GM19328 (cell line): ENCODE results near the gene GPR132.

Source experiments
- ATAC-seq: cut with Tn5 transposase; IDR thresholded peaks from one replicate; pipeline ENCODE4 v1.9.1; 2021; ENCODE audit warnings: mild to moderate bottlenecking, moderate library complexity; ENCODE audit not compliant: unreplicated experiment

Gene GPR132

GRCh38 chr14:105063056-105063455, 2.2 kb downstream of the GPR132 start:
- no peak for ATAC-seq

DNA sequence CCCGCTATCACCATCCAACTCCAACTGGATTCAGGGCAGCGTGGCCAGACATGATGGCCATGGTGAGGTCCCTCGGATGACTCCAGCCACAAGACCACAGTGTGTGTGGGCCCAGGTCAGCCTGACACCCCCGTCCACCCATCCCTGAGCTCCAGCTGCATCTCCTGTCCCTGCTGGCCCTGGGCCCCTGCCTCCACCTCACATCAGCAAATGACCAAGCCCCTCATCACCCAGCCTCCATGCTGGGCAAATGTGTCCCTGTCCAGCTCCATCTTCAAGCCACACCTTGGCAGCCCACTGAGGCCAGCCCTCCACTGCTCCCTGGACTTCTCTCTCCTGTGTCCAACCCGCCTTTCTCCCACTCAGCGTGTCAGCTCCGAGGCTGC, 3.2 kb downstream of the GPR132 start:
- ATAC-seq: no peak

- no peak for ATAC-seq
Measured at GRCh38 chr14:105061428-105062047, 3.7 kb downstream of the GPR132 start.

- ATAC-seq: no peak
Measured at GRCh38 chr14:105060751-105061427, 4.3 kb downstream of the GPR132 start.

DNA sequence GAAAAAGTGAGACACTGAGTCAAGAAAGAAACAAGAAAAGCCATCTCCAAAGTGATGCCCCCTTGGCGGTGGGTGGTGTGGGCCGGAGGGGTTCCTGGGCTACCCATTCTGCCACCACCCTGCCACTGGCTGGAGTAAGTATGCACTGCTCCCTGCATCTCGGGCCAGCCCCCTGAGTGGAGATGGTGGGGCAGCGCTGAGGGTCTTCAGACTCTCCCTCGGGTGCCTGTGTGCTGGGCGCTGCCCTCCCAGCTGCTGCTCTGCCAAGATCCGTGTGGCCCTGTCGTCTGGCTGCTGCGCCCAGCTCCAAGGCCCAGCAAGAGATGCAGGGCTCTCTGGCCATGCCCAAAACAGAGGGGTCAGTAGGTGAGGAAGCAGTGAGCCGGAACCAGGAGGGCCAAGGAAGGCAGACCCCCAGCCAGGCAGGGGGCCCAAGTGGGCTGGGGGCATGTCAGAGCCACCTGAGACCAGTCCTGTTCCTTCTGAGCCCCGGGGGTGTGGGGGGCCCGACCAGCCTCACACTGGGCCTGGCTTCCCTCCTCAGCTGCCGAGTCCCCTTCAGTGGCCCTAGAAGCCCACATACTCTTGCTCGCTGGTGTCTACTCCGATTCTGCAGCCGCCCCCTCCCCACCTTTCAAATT, 5.2 kb downstream of the GPR132 start:
- no peak for ATAC-seq

GRCh38 chr14:105059035-105059924, 6.0 kb downstream of the GPR132 start:
- ATAC-seq: no peak

- ATAC-seq: no peak
Measured at GRCh38 chr14:105058521-105059034, 6.7 kb downstream of the GPR132 start.

DNA sequence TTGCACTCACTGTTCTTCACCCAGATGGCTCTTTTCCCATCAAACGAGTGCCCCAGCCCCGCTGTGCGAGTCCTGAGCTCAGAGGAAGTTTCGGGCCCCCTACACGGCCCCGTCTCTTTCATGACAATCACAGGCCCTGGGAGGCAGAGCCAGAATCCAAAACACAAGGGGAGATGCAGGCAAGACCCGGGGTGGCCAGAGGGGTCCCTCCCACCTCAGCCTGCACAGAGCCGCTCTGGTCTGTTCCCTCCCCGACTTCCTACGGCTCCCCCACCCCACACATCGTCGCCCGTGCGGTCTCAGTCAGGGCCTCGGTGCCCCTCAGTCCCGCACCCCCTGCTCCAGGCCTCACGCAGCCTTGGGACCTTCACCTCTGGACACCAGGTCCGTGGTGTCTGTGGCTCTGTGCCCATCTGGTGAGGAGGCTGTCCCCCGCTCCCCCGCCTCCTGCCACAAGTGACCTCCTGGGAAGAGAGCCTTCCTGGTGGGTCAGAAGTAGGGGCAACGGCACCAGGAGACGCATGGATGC, 8.9 kb downstream of the GPR132 start:
- ATAC-seq: no peak

DNA sequence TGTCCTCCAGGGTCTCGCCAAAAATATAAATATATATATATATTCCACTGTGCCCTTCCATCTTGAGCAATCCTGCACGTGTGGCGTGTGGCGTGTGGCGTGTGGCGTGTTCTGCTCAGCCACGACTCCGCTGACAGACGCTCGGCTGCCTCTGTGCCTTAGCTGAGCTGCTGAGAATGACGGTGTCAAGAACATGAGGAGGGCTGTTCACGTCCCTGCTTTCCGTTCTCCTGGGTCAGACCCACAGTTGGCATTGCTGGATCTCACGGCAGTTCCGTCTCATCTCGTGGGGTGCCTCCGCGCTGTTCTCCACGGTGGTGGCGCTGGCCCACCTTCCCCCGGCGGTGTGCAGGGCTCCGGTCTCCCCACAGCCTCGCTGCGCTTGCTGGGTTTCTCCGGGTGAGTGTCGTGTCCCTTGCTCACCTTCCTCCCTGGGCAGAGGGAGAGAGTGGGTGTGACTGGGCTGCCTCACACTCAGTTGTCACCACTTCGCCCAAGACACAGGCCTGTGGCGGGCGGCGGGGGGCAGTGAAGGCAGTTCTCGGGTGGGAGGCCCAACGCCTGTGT, 9.4 kb downstream of the GPR132 start:
- no peak for ATAC-seq

DNA sequence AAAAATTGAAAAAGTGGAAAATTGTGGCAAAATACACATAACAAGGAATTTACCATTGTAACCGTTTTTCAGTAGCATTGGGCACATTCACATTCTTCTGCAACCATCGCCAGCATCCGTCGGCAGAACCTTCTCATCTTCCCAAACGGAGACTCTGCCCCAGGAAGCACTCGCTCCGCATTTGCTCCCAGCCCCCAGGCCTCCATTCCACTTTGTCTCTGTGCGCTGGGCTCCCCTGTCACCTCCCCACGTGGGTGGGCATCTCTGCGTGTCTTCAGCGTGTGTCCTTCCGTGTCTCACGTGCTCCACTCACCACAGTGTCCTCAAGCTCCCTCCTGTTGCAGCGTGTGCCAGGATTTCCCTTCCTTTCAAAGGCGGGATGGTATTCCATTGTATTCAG, 9.9 kb downstream of the GPR132 start:
- ATAC-seq: no peak

DNA sequence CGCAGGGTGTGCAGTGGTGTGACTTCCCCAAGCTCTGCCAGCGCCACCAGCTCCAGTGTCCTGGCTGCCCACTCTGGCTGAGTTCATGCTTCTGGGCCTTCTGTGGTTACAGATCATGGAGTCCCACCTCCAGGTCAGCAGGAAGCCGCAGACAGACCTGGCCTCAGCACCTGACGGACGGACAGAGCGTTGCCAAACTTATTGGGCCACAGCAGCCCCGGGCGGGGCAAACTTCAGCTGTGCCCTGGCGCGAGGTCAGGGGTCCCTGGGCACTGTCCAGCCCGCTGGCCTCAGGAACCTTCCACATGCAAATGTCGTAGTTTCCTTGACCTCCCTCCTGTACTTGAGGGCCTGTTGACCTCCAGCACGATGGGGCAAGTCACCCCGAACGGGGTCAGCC, 11.2 kb downstream of the GPR132 start:
- no peak for ATAC-seq

GRCh38 chr14:105053421-105053820, 11.8 kb downstream of the GPR132 start:
- ATAC-seq: no peak

DNA sequence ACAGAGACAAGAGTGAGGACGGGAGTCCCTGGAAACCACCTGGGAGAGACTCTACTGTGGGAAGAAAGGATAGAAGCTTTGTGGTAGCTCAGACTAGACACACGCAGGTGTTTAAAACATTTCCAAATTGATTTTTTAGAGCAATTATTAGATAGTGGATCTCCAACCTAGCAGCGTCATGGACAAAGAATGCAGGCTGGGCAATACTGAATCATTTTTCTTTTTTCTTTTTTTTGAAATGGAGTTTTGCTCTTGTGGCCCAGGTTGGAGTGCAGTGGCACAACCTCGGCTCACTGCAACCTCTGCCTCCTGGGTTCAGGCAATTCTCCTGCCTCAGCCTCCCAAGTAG, 13.1 kb downstream of the GPR132 start:
- no peak for ATAC-seq

DNA sequence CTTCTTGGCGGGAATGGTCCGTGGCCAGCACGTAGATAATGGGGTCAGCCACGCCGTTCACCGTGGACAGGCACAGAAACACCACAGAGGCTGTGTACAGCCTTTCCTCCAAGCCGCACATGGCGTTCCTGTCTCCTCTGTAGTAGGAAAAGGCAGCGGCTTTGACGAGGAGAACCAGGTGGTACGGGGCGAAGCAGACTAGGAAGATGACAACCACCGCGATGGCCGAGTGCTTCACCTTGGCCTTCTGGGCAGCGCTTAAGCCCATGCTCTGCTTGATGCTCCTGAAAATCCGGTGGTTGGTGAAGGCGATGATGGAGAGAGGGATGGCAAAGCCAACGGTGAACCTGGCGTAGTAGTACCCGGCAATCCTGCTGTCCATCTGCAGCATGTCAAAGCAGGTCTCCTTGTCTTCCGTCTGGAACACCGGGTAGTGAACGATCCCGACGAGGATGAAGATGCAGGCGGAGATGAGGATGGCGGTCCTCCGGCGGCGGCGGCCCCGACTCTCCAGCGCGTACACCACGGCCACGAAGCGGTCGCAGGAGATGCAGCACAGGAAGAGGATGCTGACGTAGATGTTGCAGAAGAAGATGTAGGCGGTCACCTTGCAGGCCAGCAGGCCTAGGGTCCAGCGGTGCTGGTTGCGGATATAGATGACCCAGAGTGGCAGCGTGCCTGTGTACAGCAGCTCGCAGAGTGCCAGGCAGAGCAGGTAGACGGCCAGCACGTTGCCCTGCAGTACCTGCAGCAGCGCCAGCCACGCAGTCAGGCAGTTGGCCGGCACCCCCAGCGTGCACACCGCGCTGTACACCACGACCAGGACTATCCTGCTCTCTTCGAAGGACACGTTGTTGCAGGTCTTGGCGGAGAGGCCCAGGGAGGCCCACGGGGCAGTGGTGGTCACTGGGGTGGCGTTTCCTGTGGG, 13.8 kb downstream of the GPR132 start:
- no peak for ATAC-seq

- no peak for ATAC-seq
Measured at GRCh38 chr14:105050551-105050897, 14.7 kb downstream of the GPR132 start.

DNA sequence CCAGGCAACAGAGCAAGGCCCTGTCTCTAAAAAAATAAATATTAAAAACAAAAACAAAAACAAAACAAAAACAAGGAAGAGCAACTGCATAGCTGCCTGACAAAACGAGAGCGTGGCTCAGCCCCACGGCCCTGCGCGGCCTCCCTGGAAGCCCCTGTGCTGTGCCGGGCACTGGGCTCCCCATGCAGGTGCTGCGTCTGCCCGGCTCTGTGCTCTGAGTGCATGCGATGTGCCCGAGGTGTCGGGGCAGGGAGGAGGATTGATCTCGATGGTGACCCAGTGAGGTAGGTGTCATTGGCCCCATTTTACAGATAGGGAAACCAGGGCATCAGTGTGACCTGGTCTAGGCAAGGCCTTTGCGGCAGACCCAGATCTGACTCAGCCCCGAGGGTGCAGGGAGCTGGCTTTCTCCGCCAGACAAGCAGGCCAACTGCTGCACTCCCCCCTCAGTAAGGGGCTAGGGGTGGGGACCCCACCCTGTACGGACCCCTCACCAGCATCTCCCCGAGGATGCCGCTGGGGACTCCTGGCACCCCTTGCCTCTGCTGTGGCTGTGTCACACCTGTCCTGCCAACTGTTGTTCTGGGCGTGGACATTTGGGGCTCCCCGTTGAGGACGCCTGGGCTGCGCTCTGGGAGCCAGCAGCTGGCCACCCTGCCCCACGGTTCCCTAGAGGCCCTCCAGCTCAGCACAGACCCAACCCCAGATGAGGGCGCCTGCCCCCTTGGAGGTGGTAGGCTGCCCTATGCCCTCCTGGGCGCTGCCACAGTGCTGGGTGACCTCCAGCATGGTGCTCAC, 15.3 kb downstream of the GPR132 start:
- ATAC-seq: no peak

GRCh38 chr14:105047283-105048016, 17.8 kb downstream of the GPR132 start:
- ATAC-seq: no peak

- no peak for ATAC-seq
Measured at GRCh38 chr14:105046891-105047282, 18.3 kb downstream of the GPR132 start.
